Measurements from ENCODE around the gene NAA20. TPM values are rescaled to one million over a fixed set of nuclear protein-coding genes. Genes with fewer than 3 reads are reported as not detected.

The NAA20 gene
- total and polyA plus RNA-seq, 2 of the 13 experiments (the other 11 are each of a cell fraction or from before 2014, with no cell fraction given) = 81.9 to 82.8 TPM

GRCh38 chr20:19970256-19970765, 46.9 kb upstream of the NAA20 start:
- ATAC-seq = no peak
- no peak for FAIRE-seq

GRCh38 chr20:19971116-19971515, 46.0 kb upstream of the NAA20 start:
- Histone ChIP-seq H4K20me1 (ENCODE audit: insufficient read depth, low read length) (no peaks in the 10 kb centered on the region), H3K36me3 (replicated peaks in 1 of 2; ENCODE audit: control insufficient read depth in 1 of 2, insufficient read depth in 2 of 2, low read length in 2 of 2) (no peaks in the 10 kb centered on the region), H2AFZ (ENCODE audit: low read length) (no peak overlapping the region), H3K27me3 (ENCODE audit: control insufficient read depth in 1 of 2, insufficient read depth in 2 of 2, low read length in 2 of 2) (no peaks in the 10 kb centered on the region), H3K27ac (ENCODE audit: extremely low read length, insufficient read depth, low read length) (no peak overlapping the region), H3K4me3 (replicated peaks in 1 of 3; ENCODE audit: insufficient read depth in 1 of 3, low read depth in 2 of 3, low read length in 3 of 3) (no peak overlapping the region), H3K4me2 (ENCODE audit: low read depth, low read length) (no peak overlapping the region), H3K9me3 (ENCODE audit: low read length) (no peaks in the 10 kb centered on the region), H3K9ac (ENCODE audit: insufficient read depth, low read depth, low read length) (no peak overlapping the region), H3K4me1 (ENCODE audit: insufficient read depth, low read length) (peaks cover 38% of the 10 kb centered on the region), H3K79me2 (ENCODE audit: insufficient read depth, low read length) (no peaks in the 10 kb centered on the region)
- in situ Hi-C loops (cut with HindIII; ENCODE audit: extremely low pct_ligation_motif_present, low pct_unique_long_range_greater_than_20kb) = no loop called here
- no peak for DNase-seq (ENCODE audit: low spot score)
- 90% methylated on average over 11 of the region's 11 CpGs for WGBS (ENCODE audit: low lambda C conversion rate)
- TF ChIP-seq ZBTB42 (CRISPR knock-in tag; IDR thresholded peaks at IDR 0.05) (no peak), ZNF768 (CRISPR knock-in tag; IDR thresholded peaks at IDR 0.05) (no peak), ZNF703 (CRISPR knock-in tag; IDR thresholded peaks at IDR 0.05; ENCODE audit: borderline replicate concordance) (no peak), ELF4 (CRISPR knock-in tag; IDR thresholded peaks at IDR 0.05; ENCODE audit: borderline replicate concordance) (no peak), ZNF75D (CRISPR knock-in tag; IDR thresholded peaks at IDR 0.05; ENCODE audit: borderline replicate concordance) (no peak), SNAPC2 (CRISPR knock-in tag; IDR thresholded peaks at IDR 0.05) (no peak), KDM1A (CRISPR knock-in tag; IDR thresholded peaks at IDR 0.05) (no peak), PHB2 (IDR thresholded peaks at IDR 0.05; ENCODE audit: partially characterized antibody) (no peak), SUZ12 (IDR thresholded peaks at IDR 0.05; ENCODE audit: low read depth, low read length) (no peak), ZNF607 (CRISPR knock-in tag; IDR thresholded peaks at IDR 0.05; ENCODE audit: borderline replicate concordance) (no peak)
- POLR2A ChIA-PET = interaction anchor here (0.6 kb wide), 1 partner anchor 71 kb away, joined by 3 read pairs; no protein-coding TSS in a partner anchor
- BruUV-seq (replicated peaks) = no TSS peak
- no peak for ATAC-seq
- CTCF ChIA-PET (ENCODE audit: low intra/inter-chr PET ratio, low total read pairs) = no interaction called here
- no peak for FAIRE-seq
- intact Hi-C loops (cut with micrococcal nuclease; ENCODE audit: unreplicated experiment) = no loop called here

More at GRCh38 chr20:19970256-19970765, 46.9 kb upstream of the NAA20 start:
- ChIA-PET POLR2A (no interaction called here), CTCF (ENCODE audit: low intra/inter-chr PET ratio, low total read pairs) (no interaction called here)
- WGBS (ENCODE audit: low lambda C conversion rate) = 66% methylated on average over 5 of the region's 5 CpGs
- no peaks in the 10 kb centered on the region for H3K27me3 ChIP-seq (ENCODE audit: control insufficient read depth in 1 of 2, insufficient read depth in 2 of 2, low read length in 2 of 2)
- H3K4me3 ChIP-seq (replicated peaks in 1 of 3; ENCODE audit: insufficient read depth in 1 of 3, low read depth in 2 of 3, low read length in 3 of 3) = no peak overlapping the region
- no peak overlapping the region for H2AFZ ChIP-seq (ENCODE audit: low read length)
- H3K36me3 ChIP-seq (replicated peaks in 1 of 2; ENCODE audit: control insufficient read depth in 1 of 2, insufficient read depth in 2 of 2, low read length in 2 of 2) = no peaks in the 10 kb centered on the region
- H3K9ac ChIP-seq (ENCODE audit: insufficient read depth, low read depth, low read length) = no peak overlapping the region
- H3K4me2 ChIP-seq (ENCODE audit: low read depth, low read length) = no peak overlapping the region
- peaks cover 41% of the 10 kb centered on the region for H3K4me1 ChIP-seq (ENCODE audit: insufficient read depth, low read length)
- TF ChIP-seq ZNF101 (CRISPR knock-in tag; IDR thresholded peaks at IDR 0.05; ENCODE audit: borderline replicate concordance, low read depth) (no peak), GFI1 (CRISPR knock-in tag; IDR thresholded peaks at IDR 0.05; ENCODE audit: borderline replicate concordance) (no peak), HMGA1 (CRISPR knock-in tag; conservative IDR thresholded peaks at IDR 0.05) (no peak), ZNF230 (CRISPR knock-in tag; IDR thresholded peaks at IDR 0.05) (no peak)
- no peaks in the 10 kb centered on the region for H4K20me1 ChIP-seq (ENCODE audit: insufficient read depth, low read length)
- no peaks in the 10 kb centered on the region for H3K79me2 ChIP-seq (ENCODE audit: insufficient read depth, low read length)
- in situ Hi-C loops (cut with HindIII; ENCODE audit: extremely low pct_ligation_motif_present, low pct_unique_long_range_greater_than_20kb) (no loop called here), intact Hi-C loops (cut with micrococcal nuclease; ENCODE audit: unreplicated experiment) (no loop called here)
- no peak for DNase-seq (ENCODE audit: low spot score)
- H3K9me3 ChIP-seq (ENCODE audit: low read length) = no peaks in the 10 kb centered on the region
- BruUV-seq (replicated peaks) = no TSS peak
- no peak overlapping the region for H3K27ac ChIP-seq (ENCODE audit: extremely low read length, insufficient read depth, low read length)
